ENCODE results near the gene TCTN1.
"Not testable (repeated sequence)": the region's sequence is repeated elsewhere in the genome, so short reads cannot be mapped to it uniquely, and the experiment has no call there.

The TCTN1 gene

DNA sequence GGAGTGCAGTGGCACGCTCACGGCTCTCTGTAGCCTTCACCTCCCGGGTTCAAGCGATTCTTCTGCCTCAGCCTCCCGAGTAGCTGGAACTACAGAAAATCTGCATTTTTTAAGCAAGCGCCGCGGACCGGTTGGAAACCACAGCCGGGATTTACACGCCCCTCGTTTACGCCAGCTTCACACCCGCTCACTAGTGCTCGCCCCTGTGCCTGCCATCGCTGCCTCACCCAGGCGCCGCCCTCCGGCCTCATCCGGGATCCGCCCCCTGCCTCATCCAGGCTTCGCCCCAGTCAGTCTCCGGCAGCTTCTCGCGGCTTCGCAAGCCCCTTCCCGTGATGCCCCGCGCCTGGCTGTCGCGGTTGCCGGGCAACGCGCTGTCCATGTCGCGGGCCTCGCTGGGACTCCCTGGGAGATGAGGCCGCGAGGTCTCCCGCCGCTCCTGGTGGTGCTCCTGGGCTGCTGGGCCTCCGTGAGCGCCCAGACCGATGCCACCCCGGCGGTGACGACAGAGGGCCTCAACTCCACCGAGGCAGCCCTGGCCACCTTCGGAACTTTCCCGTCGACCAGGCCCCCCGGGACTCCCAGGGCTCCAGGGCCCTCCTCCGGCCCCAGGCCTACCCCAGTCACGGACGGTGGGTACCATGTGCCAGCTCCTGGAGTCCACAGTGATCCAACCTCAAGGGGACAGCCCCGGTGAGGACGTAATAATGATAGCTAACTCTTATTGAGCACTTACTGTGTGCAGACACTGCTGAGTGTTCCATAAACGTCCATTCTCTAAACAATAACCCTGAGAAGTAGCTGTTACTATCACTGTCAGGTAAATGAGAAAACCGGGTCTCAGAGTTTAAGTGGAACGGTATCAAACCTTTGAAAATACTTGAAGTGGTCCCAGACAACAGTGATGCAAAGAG lies at the start of gene TCTN1:
Gene TCTN1, plus strand, starts transcription at position 359 of the 914 bp plus-strand sequence. Its CDS starts 54 bp downstream, at position 413.
- H3K9me3 Mint-ChIP-seq: no peaks in the 10 kb centered on the region
- H3K36me3 Mint-ChIP-seq: no peaks in the 10 kb centered on the region
- peaks cover 15% of the 10 kb centered on the region for H3K4me1 Mint-ChIP-seq
- DNase-seq (ENCODE audit: low spot score in 2 of 2): peak; percentile 88 to 93
- H3K4me3 Mint-ChIP-seq: peak within 1 kb of the TSS; percentile 87
- peak within 1 kb of the TSS; percentile 89 for H3K27ac Mint-ChIP-seq
- H3K27me3 Mint-ChIP-seq: no peaks in the 10 kb centered on the region
- ATAC-seq (ENCODE audit: low read depth): peak; percentile 98

DNA sequence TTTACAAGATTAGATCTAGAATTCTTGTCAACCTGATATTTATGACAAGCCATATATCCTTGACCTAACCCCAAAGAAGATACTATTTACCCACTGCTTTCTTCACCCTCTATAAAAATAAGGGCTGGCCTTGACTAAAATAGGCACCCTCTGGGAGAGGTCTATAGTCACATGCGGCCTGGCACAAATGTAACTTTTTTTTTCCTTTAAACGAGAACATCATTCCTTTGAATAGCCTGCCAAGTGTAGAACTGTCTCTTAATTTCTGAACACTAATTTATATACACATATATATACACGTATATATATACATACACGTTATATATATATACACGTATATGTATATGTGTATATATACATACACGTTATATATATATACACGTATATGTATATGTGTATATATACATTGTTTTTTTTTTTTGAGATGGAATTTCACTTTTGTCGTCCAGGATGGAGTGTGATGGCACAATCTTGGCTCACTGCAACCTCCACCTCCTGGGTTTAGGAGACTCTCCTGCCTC lies 49.4 kb upstream of the TCTN1 start:
- Mint-ChIP-seq H3K4me1 (peaks cover 39% of the 10 kb centered on the region), H3K4me3 (no peak overlapping the region), H3K27ac (peak overlapping the region; percentile 89), H3K36me3 (peaks cover 10% of the 10 kb centered on the region), H3K27me3 (no peaks in the 10 kb centered on the region), H3K9me3 (peaks cover 2% of the 10 kb centered on the region)
- no peak for DNase-seq (ENCODE audit: low spot score in 2 of 2)
- ATAC-seq (ENCODE audit: low read depth): no peak

DNA sequence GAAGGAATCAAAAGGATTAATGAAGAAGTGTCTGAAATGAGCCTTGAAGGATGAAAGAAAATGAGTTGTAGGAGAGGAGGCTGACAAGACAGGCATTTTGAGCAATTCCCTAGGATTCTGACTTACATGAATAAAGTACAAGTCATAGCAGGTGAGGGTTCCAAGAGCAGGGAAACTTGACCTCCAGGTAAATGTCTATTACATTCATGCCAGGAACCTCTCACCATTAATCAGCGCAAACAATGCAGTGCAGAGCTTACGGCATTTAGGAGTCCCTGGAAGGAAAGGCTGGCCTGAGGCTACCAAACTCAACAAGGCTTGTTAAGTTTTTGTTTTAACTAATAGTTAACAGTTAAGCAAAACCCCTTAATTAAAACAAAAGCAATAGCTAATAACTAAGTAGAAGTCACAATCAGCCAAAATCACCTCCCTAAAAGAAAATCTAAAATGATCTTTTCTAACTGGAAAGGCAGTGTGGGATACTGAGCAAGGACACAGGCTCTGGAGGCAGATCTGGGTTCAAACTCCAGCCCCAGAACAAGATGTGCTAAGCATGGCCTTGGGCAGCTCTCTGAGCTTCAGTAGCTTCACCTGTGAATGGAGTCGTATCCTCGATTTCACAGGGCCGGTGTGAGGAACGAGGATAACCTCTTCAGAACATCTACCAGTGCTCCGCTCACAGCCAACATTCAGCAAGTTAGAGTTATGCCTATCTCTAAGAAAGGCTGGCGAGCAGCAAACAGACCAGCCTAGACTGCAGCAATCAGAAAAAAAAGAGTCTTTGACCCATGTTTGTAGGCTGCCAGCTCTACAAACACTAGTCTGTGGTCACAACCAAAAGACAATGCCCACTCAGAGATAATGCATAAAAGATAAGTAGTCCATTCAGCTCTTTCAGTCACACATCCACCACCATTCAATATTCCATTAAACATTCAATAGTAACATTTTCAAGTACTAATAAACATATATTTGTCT lies 47.7 kb upstream of the TCTN1 start:
- DNase-seq (ENCODE audit: low spot score in 2 of 2) (no peak), ATAC-seq (ENCODE audit: low read depth) (no peak)
- Mint-ChIP-seq H3K27me3 (no peaks in the 10 kb centered on the region), H3K9me3 (peaks cover 5% of the 10 kb centered on the region), H3K4me1 (peaks cover 34% of the 10 kb centered on the region), H3K36me3 (peaks cover 16% of the 10 kb centered on the region), H3K4me3 (peak overlapping the region; percentile 14), H3K27ac (peak overlapping the region; percentile 84)

DNA sequence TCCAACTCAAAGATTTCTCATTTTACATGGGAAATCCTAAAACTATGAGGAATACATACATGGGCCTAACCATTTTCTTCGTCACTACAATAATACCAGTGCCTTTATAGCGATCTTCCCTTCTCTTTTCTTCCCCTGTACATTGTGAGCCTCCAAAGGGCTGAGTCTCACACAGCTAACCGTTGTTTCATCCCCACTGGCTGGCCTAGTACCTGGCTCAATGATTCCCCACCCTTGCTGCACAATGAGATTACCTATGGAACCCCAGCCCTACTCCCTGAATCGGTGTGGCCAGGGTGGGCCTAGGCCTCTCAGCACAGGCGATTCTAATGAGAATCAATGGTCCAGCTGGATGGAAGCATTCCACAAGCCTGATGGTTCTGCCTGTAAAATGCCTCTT lies 46.9 kb upstream of the TCTN1 start:
- Mint-ChIP-seq H3K9me3 (peaks cover 5% of the 10 kb centered on the region), H3K27ac (peak overlapping the region; percentile 75), H3K4me3 (no peak overlapping the region), H3K4me1 (peaks cover 29% of the 10 kb centered on the region), H3K27me3 (no peaks in the 10 kb centered on the region), H3K36me3 (peaks cover 16% of the 10 kb centered on the region)
- DNase-seq (ENCODE audit: low spot score in 2 of 2) (no peak), ATAC-seq (ENCODE audit: low read depth) (no peak)

DNA sequence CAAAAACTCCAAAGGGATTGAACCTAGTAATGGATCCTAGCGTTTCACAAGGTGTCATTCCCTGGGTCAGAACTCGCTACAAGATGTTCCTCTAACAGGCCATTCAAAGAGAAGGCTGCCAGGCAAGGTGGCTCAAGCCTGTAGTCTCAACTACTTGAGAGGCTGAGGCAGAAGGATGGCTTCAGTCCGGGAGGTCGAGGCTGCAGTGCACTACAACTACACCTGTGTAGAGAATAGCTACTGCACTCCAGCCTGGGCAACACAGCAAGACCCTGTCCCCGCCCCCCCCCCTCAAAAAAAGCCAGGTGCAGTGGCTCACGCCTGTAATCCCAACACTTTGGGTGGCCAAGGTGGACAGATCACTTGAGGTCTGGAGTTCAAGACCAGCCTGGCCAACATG lies 45.2 kb upstream of the TCTN1 start:
- ATAC-seq (ENCODE audit: low read depth) (no peak), DNase-seq (ENCODE audit: low spot score in 2 of 2) (no peak)
- H3K27me3 Mint-ChIP-seq: no peaks in the 10 kb centered on the region
- H3K4me3 Mint-ChIP-seq: no peak overlapping the region
- peaks cover 16% of the 10 kb centered on the region for H3K36me3 Mint-ChIP-seq
- H3K27ac Mint-ChIP-seq: no peak overlapping the region
- peaks cover 5% of the 10 kb centered on the region for H3K9me3 Mint-ChIP-seq
- H3K4me1 Mint-ChIP-seq: peaks cover 26% of the 10 kb centered on the region

DNA sequence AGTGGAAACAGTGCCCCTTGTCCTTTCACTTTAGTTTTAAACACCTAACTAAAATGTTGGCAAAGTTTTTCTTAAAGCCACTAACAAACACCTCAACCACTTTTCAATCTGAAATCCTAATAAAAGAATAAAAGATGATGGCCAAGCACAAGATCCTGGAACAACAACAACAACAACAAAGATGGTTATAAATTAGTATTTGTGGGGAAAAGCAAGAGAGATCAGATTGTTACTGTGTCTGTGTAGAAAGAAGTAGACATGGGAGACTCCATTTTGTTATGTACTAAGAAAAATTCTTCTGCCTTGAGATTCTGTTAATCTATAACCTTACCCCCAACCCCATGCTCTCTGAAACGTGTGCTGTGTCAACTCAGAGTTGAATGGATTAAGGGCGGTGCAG lies 44.1 kb upstream of the TCTN1 start:
- not testable (repeated sequence) for DNase-seq (ENCODE audit: low spot score in 2 of 2); H3K27me3 Mint-ChIP-seq; H3K4me3 Mint-ChIP-seq; ATAC-seq (ENCODE audit: low read depth); H3K9me3 Mint-ChIP-seq; H3K27ac Mint-ChIP-seq
- Mint-ChIP-seq H3K4me1 (peaks cover 22% of the 10 kb centered on the region), H3K36me3 (peaks cover 16% of the 10 kb centered on the region)

DNA sequence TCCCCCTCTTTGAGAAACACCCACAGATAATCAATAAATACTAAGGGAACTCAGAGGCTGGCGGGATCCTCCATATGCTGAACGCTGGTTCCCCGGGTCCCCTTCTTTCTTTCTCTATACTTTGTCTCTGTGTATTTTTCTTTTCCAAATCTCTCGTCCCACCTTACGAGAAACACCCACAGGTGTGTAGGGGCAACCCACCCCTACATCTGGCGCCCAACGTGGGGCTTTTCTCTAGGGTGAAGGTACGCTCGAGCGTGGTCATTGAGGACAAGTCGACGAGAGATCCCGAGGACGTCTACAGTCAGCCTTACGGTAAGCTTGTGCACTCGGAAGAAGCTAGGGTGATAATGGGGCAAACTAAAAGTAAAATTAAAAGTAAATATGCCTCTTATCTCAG lies 43.1 kb upstream of the TCTN1 start:
- not testable (repeated sequence) for H3K4me3 Mint-ChIP-seq

DNA sequence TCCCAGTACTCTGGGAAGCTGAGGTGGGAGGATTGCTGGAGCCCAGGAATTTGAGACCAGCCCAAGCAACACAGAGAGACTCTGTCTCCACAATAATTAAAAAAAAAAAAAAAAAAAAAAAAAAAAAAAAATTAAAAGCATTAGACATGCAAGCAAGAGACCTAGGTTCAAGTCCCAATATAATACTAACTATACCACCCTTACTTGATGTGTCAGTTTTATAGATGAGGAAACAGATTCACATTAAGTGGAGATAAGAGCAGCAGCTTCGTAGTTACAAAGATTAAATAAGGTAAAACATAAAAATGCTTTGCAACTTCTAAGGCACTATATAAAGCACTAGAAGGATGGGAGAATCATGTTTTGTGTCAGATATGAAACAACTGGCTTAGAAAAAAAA lies 39.9 kb upstream of the TCTN1 start:
- DNase-seq (ENCODE audit: low spot score in 2 of 2) (no peak), ATAC-seq (ENCODE audit: low read depth) (no peak)
- Mint-ChIP-seq H3K27me3 (no peaks in the 10 kb centered on the region), H3K27ac (no peak overlapping the region), H3K36me3 (peaks cover 6% of the 10 kb centered on the region), H3K4me3 (no peak overlapping the region), H3K4me1 (peaks cover 24% of the 10 kb centered on the region), H3K9me3 (peaks cover 2% of the 10 kb centered on the region)

More for the DNA sequence above, 43.1 kb upstream of the TCTN1 start:
- Mint-ChIP-seq H3K36me3 (peaks cover 14% of the 10 kb centered on the region), H3K4me1 (peaks cover 23% of the 10 kb centered on the region)
- not testable (repeated sequence) for H3K27me3 Mint-ChIP-seq; ATAC-seq (ENCODE audit: low read depth); H3K27ac Mint-ChIP-seq; H3K9me3 Mint-ChIP-seq; DNase-seq (ENCODE audit: low spot score in 2 of 2)

DNA sequence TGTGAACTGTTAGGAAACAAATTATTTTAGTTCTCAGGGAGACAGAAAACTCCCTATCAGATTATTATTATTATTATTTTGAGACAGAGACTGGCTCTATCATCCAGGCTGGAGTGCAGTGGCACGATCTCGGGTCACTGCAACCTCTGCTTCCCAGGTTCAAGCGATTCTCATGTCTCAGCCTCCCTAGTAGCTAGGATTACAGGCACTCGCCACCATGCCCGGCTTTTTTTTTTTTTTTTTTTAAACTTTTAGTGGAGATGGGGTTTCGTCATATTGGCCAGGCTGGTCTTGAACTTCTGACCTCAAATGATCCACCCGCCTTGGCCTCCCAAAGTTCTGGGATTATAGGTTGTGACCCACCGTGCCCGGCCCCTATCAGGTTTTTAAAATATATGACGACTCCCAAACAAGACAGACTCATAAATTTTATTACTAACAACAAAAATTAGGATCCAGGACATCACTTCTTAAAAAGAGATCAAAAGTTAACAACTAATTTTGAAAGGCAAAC lies 39.2 kb upstream of the TCTN1 start:
- H3K9me3 Mint-ChIP-seq; H3K27ac Mint-ChIP-seq; DNase-seq (ENCODE audit: low spot score in 2 of 2); H3K27me3 Mint-ChIP-seq; H3K36me3 Mint-ChIP-seq; H3K4me3 Mint-ChIP-seq; ATAC-seq (ENCODE audit: low read depth): not testable (repeated sequence)
- H3K4me1 Mint-ChIP-seq: peaks cover 31% of the 10 kb centered on the region

DNA sequence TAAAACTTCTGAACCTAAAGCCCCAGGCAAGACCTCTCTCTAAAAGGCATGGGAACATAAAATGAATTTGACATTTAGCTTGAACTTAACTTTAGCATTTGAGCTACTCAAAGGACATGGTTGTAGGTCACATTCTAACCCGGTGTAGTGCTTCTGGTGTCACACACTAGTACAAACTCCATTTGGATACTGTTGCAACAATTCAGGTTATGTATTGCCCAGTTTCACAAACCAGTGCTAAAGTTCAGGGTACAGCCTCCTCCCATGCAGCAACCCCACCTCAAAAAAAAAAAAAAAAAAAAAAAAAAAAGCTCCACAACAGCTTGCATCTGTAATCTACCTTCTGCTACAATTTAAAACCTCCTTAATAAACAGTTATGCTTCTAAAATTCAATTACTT lies 38.6 kb upstream of the TCTN1 start:
- no peaks in the 10 kb centered on the region for H3K9me3 Mint-ChIP-seq
- H3K36me3 Mint-ChIP-seq: peaks cover 3% of the 10 kb centered on the region
- H3K27me3 Mint-ChIP-seq: no peaks in the 10 kb centered on the region
- H3K4me1 Mint-ChIP-seq: peaks cover 34% of the 10 kb centered on the region
- DNase-seq (ENCODE audit: low spot score in 2 of 2): no peak
- no peak for ATAC-seq (ENCODE audit: low read depth)
- peak overlapping the region; percentile 11 for H3K27ac Mint-ChIP-seq
- no peak overlapping the region for H3K4me3 Mint-ChIP-seq

DNA sequence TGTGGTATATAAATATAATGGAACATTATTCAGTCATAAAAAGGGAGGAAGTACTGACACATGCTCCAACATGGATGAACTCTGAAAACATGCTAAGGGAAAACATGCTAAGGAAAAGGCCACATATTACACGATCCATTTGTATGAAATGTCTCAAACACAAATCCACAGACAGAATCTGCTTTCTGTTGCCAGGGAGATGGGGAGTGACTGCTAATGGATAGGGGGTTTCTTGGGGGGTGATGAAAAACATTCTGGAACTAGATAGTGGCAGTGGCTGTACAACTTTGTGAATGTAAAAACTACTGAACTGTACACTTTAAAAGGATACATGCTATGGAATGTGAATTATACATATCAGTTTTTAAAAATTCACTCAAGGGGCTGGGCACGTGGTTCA lies 37.4 kb upstream of the TCTN1 start:
- H3K36me3 Mint-ChIP-seq: no peaks in the 10 kb centered on the region
- H3K4me3 Mint-ChIP-seq: peak overlapping the region; percentile 37
- peaks cover 39% of the 10 kb centered on the region for H3K4me1 Mint-ChIP-seq
- DNase-seq (ENCODE audit: low spot score in 2 of 2) (no peak), ATAC-seq (ENCODE audit: low read depth) (no peak)
- H3K27me3 Mint-ChIP-seq: no peaks in the 10 kb centered on the region
- no peaks in the 10 kb centered on the region for H3K9me3 Mint-ChIP-seq
- H3K27ac Mint-ChIP-seq: peak overlapping the region; percentile 16

DNA sequence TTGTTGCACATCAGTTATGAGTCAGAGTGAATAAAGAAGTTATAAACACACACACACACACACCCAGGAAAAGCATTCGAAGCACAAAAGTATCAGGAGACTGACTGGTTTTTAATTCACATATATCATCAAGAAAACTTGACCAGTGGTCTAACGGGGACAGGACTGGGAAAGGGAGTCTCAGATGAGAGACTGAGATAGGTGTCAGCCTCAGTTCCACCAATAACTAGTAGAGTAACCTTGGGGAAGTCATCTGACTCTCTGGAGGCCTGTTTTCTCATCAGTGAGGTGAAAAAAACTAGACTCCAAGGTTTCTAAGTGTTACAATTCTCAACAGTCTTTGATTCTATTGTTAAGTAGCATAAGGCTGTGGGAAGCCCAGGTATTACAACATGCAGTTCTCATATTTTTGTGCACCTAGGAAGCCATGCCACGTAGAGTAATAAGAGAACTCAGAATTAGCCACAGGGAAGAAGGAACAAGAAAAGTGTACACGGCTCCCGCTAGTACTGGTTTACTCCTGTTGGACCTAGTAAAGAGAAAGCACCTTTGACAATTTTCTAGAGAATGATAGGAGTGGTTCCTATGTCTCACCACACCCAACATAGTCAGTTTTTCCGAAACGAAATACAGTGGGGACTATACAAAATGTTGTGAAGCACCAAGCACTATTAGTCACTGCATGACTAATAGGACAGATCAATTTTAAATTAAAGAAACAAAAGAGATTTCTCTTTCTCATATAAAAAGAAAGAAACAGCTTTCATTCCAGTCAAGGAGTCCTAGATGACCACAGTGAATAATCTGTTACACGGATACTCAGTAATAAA lies 35.9 kb upstream of the TCTN1 start:
- ATAC-seq (ENCODE audit: low read depth) (peak; percentile 12), DNase-seq (ENCODE audit: low spot score in 2 of 2) (no peak)
- H3K27me3 Mint-ChIP-seq: no peaks in the 10 kb centered on the region
- H3K27ac Mint-ChIP-seq: peak overlapping the region; percentile 92
- no peaks in the 10 kb centered on the region for H3K36me3 Mint-ChIP-seq
- peak overlapping the region; percentile 75 for H3K4me3 Mint-ChIP-seq
- no peaks in the 10 kb centered on the region for H3K9me3 Mint-ChIP-seq
- peaks cover 44% of the 10 kb centered on the region for H3K4me1 Mint-ChIP-seq

All from memory B cell (primary cell).